HG03439 (cell line): ENCODE measurements around the gene QSOX2.

Experiments
- ATAC-seq: cut with Tn5 transposase; IDR thresholded peaks from one replicate; pipeline ENCODE4 v1.9.1; 2021; ENCODE audit warnings: mild to moderate bottlenecking, moderate library complexity; ENCODE audit not compliant: unreplicated experiment

The QSOX2 gene

GRCh38 chr9:136265561-136266355, 20.1 kb upstream of the QSOX2 start:
- ATAC-seq = no peak

GRCh38 chr9:136264441-136265405, 19.1 kb upstream of the QSOX2 start:
- ATAC-seq = no peak

- ATAC-seq = no peak
Observed at GRCh38 chr9:136264031-136264430, 18.4 kb upstream of the QSOX2 start.

GRCh38 chr9:136262671-136263178, 17.1 kb upstream of the QSOX2 start:
- ATAC-seq = no peak

- ATAC-seq = no peak
Observed at GRCh38 chr9:136261686-136262430, 16.2 kb upstream of the QSOX2 start.

GRCh38 chr9:136260936-136261472, 15.4 kb upstream of the QSOX2 start:
- ATAC-seq = no peak

GRCh38 chr9:136260521-136260920, 14.9 kb upstream of the QSOX2 start:
- ATAC-seq = no peak

GRCh38 chr9:136259836-136260235, 14.2 kb upstream of the QSOX2 start:
- ATAC-seq = no peak

- no peak for ATAC-seq
Observed at GRCh38 chr9:136259517-136259813, 13.9 kb upstream of the QSOX2 start.

GRCh38 chr9:136258786-136259516, 13.3 kb upstream of the QSOX2 start:
- ATAC-seq = no peak

GRCh38 chr9:136258299-136258625, 12.7 kb upstream of the QSOX2 start:
- no peak for ATAC-seq

GRCh38 chr9:136257381-136258298, 12.0 kb upstream of the QSOX2 start:
- ATAC-seq = no peak

- no peak for ATAC-seq
Observed at GRCh38 chr9:136255896-136256890, 10.6 kb upstream of the QSOX2 start.

GRCh38 chr9:136255166-136255538, 9.5 kb upstream of the QSOX2 start:
- ATAC-seq = no peak

- ATAC-seq = no peak
Observed at GRCh38 chr9:136254381-136255165, 9.0 kb upstream of the QSOX2 start.

- no peak for ATAC-seq
Observed at GRCh38 chr9:136253246-136254130, 7.9 kb upstream of the QSOX2 start.
